Stimulated activated CD4-positive, alpha-beta T cell treated with anti-CD3 and anti-CD28 coated beads, TNF-alpha, amount 100 ng/mL, for 4 hours (primary cell): Measurements from ENCODE around the gene ATP6AP1.
"Not testable (repeated sequence)": the region's sequence is repeated elsewhere in the genome, so short reads cannot be mapped to it uniquely, and the experiment has no call there.

ENCODE experiments used
- DNase-seq, 3 experiments: peaks; one replicate each; pipeline ENCODE4 v3.0.0-alpha.2; 2020; ENCODE audit warnings: low read depth in 3 of 3

The ATP6AP1 gene

GRCh38 chrX:154399527-154400368 lies 28.7 kb upstream of the ATP6AP1 start:
- no peak for DNase-seq

- DNase-seq = not testable (repeated sequence)
Observed at GRCh38 chrX:154400369-154400817, 28.1 kb upstream of the ATP6AP1 start.

GRCh38 chrX:154401045-154401799 lies 27.3 kb upstream of the ATP6AP1 start:
- no peak for DNase-seq

GRCh38 chrX:154401918-154402621 lies 26.4 kb upstream of the ATP6AP1 start:
- DNase-seq = no peak

- DNase-seq = no peak
Observed at GRCh38 chrX:154402622-154403127, 25.8 kb upstream of the ATP6AP1 start.

GRCh38 chrX:154403192-154403591 lies 25.3 kb upstream of the ATP6AP1 start:
- DNase-seq = no peak

GRCh38 chrX:154403858-154404257 lies 24.6 kb upstream of the ATP6AP1 start:
- no peak for DNase-seq

GRCh38 chrX:154404625-154405192 lies 23.8 kb upstream of the ATP6AP1 start:
- DNase-seq = no peak

GRCh38 chrX:154408659-154409221 lies 19.7 kb upstream of the ATP6AP1 start:
- DNase-seq = no peak

GRCh38 chrX:154409222-154409871 lies 19.1 kb upstream of the ATP6AP1 start, which contains the start of gene DNASE1L1:
Gene DNASE1L1 (minus strand): TSS chrX:154409254. CDS start chrX:154405568, 3,686 bp downstream.
- no peak for DNase-seq

- peak in 1 of 3 experiments; percentile 42 for DNase-seq
Observed at GRCh38 chrX:154411981-154412340, 16.5 kb upstream of the ATP6AP1 start.

- no peak for DNase-seq
Observed at GRCh38 chrX:154412468-154412867, 16.0 kb upstream of the ATP6AP1 start.

- DNase-seq = no peak
Observed at GRCh38 chrX:154413142-154413541, 15.3 kb upstream of the ATP6AP1 start.

GRCh38 chrX:154417157-154417556 lies 11.3 kb upstream of the ATP6AP1 start:
- DNase-seq = no peak

GRCh38 chrX:154419189-154419588 lies 9.3 kb upstream of the ATP6AP1 start:
- DNase-seq = no peak

- no peak for DNase-seq
Observed at GRCh38 chrX:154419688-154420401, 8.6 kb upstream of the ATP6AP1 start.

GRCh38 chrX:154420402-154420756 lies 8.1 kb upstream of the ATP6AP1 start:
- DNase-seq = no peak

GRCh38 chrX:154426916-154427770 lies 1.3 kb upstream of the ATP6AP1 start:
- no peak for DNase-seq

- no peak for DNase-seq
Observed at GRCh38 chrX:154429711-154430110, 1.2 kb downstream of the ATP6AP1 start.
